ENCODE data around the gene SEMA4D. TPM values are rescaled to one million over a fixed set of nuclear protein-coding genes. Genes with fewer than 3 reads are reported as not detected.

SEMA4D gene
- total RNA-seq, 4 donors from 2014 or later, result 7.9 to 14.1 (median 10.6) TPM

- Histone ChIP-seq H3K9me3 (no peaks in the 10 kb centered on the region), H3K36me3 (no peaks in the 10 kb centered on the region), H3K4me1 (peaks cover 5 to 24% (median 20%) of the 10 kb centered on the region in 4 donors), H3K27ac (replicated peaks in 1 of 4) (no peak overlapping the region), H3K27me3 (no peaks in the 10 kb centered on the region), H3K4me3 (no peak overlapping the region)
- no peak for DNase-seq (ENCODE audit: extremely low spot score)
- TF ChIP-seq POLR2AphosphoS5 (IDR thresholded peaks at IDR 0.05) (no peak), EP300 (IDR thresholded peaks at IDR 0.05) (no peak), CTCF (IDR thresholded peaks at IDR 0.05) (no peak), POLR2A (IDR thresholded peaks at IDR 0.05; ENCODE audit: low read depth) (no peak)
- WGBS, result 79% methylated on average over 2 of the region's 2 CpGs
- intact Hi-C loops (cut with DNase I), result loop anchor here (10.0 kb wide), 1 partner anchor 49 kb away; no protein-coding TSS in a partner anchor
Observed at GRCh38 chr9:89493671-89494070, 4.2 kb downstream of the SEMA4D start.

DNA sequence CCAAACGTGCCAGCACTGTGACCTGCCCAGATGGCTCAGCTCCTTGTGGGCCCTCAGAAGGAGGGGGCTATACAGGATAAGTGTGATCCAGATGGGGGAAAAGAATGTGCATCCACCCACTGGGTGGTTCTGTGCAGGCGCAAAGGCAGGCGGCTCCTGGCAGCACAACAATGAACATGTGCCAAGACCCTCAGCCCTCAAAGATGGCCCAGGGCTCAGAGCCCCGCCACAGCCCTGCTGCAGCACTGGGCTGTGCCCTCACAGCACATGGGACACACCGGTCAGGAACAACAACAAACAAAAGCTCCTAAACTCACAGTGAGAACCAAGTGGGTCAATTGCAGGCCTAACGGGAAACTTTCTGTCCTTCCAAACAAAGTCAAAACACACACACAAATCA, 4.7 kb downstream of the SEMA4D start:
- WGBS, result 66% methylated on average over 6 of the region's 6 CpGs
- H3K4me1 ChIP-seq, result peaks cover 5 to 24% (median 15%) of the 10 kb centered on the region in 4 donors
- no peaks in the 10 kb centered on the region for H3K36me3 ChIP-seq
- no peaks in the 10 kb centered on the region for H3K9me3 ChIP-seq
- H3K4me3 ChIP-seq, result no peak overlapping the region
- no peak for DNase-seq (ENCODE audit: extremely low spot score)
- H3K27ac ChIP-seq (replicated peaks in 1 of 4), result no peak overlapping the region
- TF ChIP-seq POLR2A (IDR thresholded peaks at IDR 0.05; ENCODE audit: low read depth), result no peak
- TF ChIP-seq POLR2AphosphoS5 (IDR thresholded peaks at IDR 0.05), result no peak
- no peak for TF ChIP-seq CTCF (IDR thresholded peaks at IDR 0.05)
- no peak for TF ChIP-seq EP300 (IDR thresholded peaks at IDR 0.05)
- no peaks in the 10 kb centered on the region for H3K27me3 ChIP-seq
- intact Hi-C loops (cut with DNase I), result loop anchor here (10.0 kb wide), 1 partner anchor 48 kb away; no protein-coding TSS in a partner anchor

- WGBS, result 98% methylated on average over 9 of the region's 9 CpGs
Observed at GRCh38 chr9:89492586-89492985, 5.3 kb downstream of the SEMA4D start.

GRCh38 chr9:89491694-89492093, 6.2 kb downstream of the SEMA4D start:
- H3K4me1 ChIP-seq, result peaks cover under 1 to 15% (median 7%) of the 10 kb centered on the region in 4 donors
- DNase-seq (ENCODE audit: extremely low spot score), result no peak
- TF ChIP-seq POLR2AphosphoS5 (IDR thresholded peaks at IDR 0.05) (no peak), CTCF (IDR thresholded peaks at IDR 0.05) (no peak), EP300 (IDR thresholded peaks at IDR 0.05) (no peak), POLR2A (IDR thresholded peaks at IDR 0.05; ENCODE audit: low read depth) (no peak)

More at GRCh38 chr9:89492586-89492985, 5.3 kb downstream of the SEMA4D start:
- DNase-seq (ENCODE audit: extremely low spot score), result no peak
- no peaks in the 10 kb centered on the region for H3K36me3 ChIP-seq
- H3K9me3 ChIP-seq, result no peaks in the 10 kb centered on the region
- no peak for TF ChIP-seq POLR2AphosphoS5 (IDR thresholded peaks at IDR 0.05)
- TF ChIP-seq CTCF (IDR thresholded peaks at IDR 0.05), result no peak
- TF ChIP-seq POLR2A (IDR thresholded peaks at IDR 0.05; ENCODE audit: low read depth), result no peak
- TF ChIP-seq EP300 (IDR thresholded peaks at IDR 0.05), result no peak
- H3K27ac ChIP-seq (replicated peaks in 1 of 4), result no peak overlapping the region
- H3K27me3 ChIP-seq, result no peaks in the 10 kb centered on the region
- intact Hi-C loops (cut with DNase I), result loop anchor here (10.0 kb wide), 1 partner anchor 48 kb away; no protein-coding TSS in a partner anchor
- no peak overlapping the region for H3K4me3 ChIP-seq
- H3K4me1 ChIP-seq, result peaks cover 5 to 24% (median 14%) of the 10 kb centered on the region in 4 donors

More at GRCh38 chr9:89491694-89492093, 6.2 kb downstream of the SEMA4D start:
- Histone ChIP-seq H3K4me3 (no peak overlapping the region), H3K9me3 (no peaks in the 10 kb centered on the region), H3K36me3 (no peaks in the 10 kb centered on the region), H3K27ac (replicated peaks in 1 of 4) (no peak overlapping the region), H3K27me3 (no peaks in the 10 kb centered on the region)
- 94% methylated on average over 3 of the region's 9 CpGs for WGBS
- intact Hi-C loops (cut with DNase I), result loop anchor here (10.0 kb wide), 1 partner anchor 47 kb away; no protein-coding TSS in a partner anchor
